ENCODE data around the gene IRF1.

GRCh38 chr5:132483661-132484390 is 6.7 kb downstream of the IRF1 start:
- TF ChIP-seq CTCF (IDR thresholded peaks at IDR 0.05) = no peak
- TF ChIP-seq POLR2A (IDR thresholded peaks at IDR 0.05) = no peak

All from thyroid gland (tissue), 4 donors.